OCI-LY3 (cell line): ENCODE data around the gene GTPBP1.

Experiments
- H2AFZ ChIP-seq: fragments of 200-600, 300-600 bp; shearing (Covaris generic); 2 replicates; pipeline ENCODE4 v1.6.0; 2014; ENCODE audit warnings: antibody characterized with exemption, low read depth, low read length
- H3K27ac ChIP-seq: fragments of 200-600, 300-600 bp; sonication (generic); 2 replicates; pipeline ENCODE4 v1.5.1; 2014; ENCODE audit warnings: mild to moderate bottlenecking, low read length, moderate library complexity, mixed read lengths
- H3K27me3 ChIP-seq: fragments of 200-600, 300-600 bp; sonication (generic); 2 replicates; pipeline ENCODE4 v1.6.1; 2014; ENCODE audit warnings: low read depth, low read length, mixed read lengths
- H3K36me3 ChIP-seq: fragments of 200-600, 300-600 bp; sonication (generic); replicated peaks from 2 replicates; pipeline ENCODE3; 2014; ENCODE audit warnings: low read depth, low read length, mixed read lengths
- H3K4me1 ChIP-seq: fragments of 300-600, 200-600 bp; sonication (generic); 2 replicates; pipeline ENCODE4 v1.6.1; 2014; ENCODE audit warnings: low read length, mixed read lengths
- H3K4me2 ChIP-seq: fragments of 200-600, 300-600 bp; sonication (generic); 2 replicates; pipeline ENCODE4 v1.6.1; 2014; ENCODE audit warnings: low read length, mixed read lengths
- H3K4me3 ChIP-seq: fragments of 300-600, 200-600 bp; sonication (generic); 2 replicates; pipeline ENCODE4 v1.5.1; 2014; ENCODE audit warnings: antibody characterized with exemption, mild to moderate bottlenecking, low read length, moderate library complexity
- H3K79me2 ChIP-seq: fragments of 300-600, 200-600 bp; shearing (Covaris generic); 2 replicates; pipeline ENCODE4 v1.6.1; 2014; ENCODE audit warnings: mild to moderate bottlenecking, low read length, mixed read lengths
- H3K9ac ChIP-seq: fragments of 300-600, 200-600 bp; shearing (Covaris generic); 2 replicates; pipeline ENCODE4 v1.6.0; 2014; ENCODE audit warnings: mild to moderate bottlenecking, low read length, moderate library complexity
- H3K9me3 ChIP-seq: fragments of 200-600, 300-600 bp; shearing (Covaris generic); 2 replicates; pipeline ENCODE4 v1.6.1; 2014; ENCODE audit warnings: low read length, mixed read lengths; ENCODE audit not compliant: insufficient read depth
- H4K20me1 ChIP-seq: fragments of 200-600, 300-600 bp; sonication (generic); 2 replicates; pipeline ENCODE4 v1.6.1; 2016; ENCODE audit warnings: low read length, mixed read lengths; ENCODE audit not compliant: insufficient read depth
- CTCF ChIP-seq: fragments of 200-600, 300-600 bp; sonication (generic); IDR thresholded peaks from 2 replicates; pipeline ENCODE4 v1.5.1; 2014; ENCODE audit warnings: antibody characterized with exemption, low read length, low read depth
- EZH2phosphoT487 ChIP-seq: fragments of 200-600 bp; shearing (Covaris generic); IDR thresholded peaks from 2 replicates; pipeline ENCODE4 v1.6.1; 2018; ENCODE audit warnings: antibody characterized with exemption, mixed run types, low read depth

GTPBP1 gene

DNA sequence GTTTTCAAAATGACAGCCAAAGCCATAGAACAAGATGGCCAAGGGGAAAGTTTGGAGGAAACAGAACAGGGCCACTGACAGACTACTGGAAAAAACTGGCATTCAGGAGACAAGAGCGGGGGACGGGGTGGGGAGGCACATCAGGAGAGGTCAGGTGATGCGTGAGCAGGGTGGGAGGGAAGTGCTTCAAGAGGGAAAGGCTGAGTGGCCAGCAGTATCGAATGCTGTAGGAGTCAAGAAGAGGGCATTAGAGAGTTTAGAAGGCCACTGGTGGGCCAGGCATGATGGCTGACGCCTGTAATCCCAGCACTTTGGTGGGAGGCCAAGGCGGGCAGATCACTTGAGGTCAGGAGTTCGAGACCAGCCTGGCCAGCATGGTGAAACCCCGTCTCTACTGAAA, 8.2 kb downstream of the GTPBP1 start:
- H3K9me3 ChIP-seq, result no peaks in the 10 kb centered on the region
- peaks cover 86% of the 10 kb centered on the region for H4K20me1 ChIP-seq
- H3K4me1 ChIP-seq, result peaks cover 11% of the 10 kb centered on the region
- H3K27ac ChIP-seq, result no peak overlapping the region
- H3K4me3 ChIP-seq, result no peak overlapping the region
- no peak overlapping the region for H3K4me2 ChIP-seq
- H2AFZ ChIP-seq, result no peak overlapping the region
- no peaks in the 10 kb centered on the region for H3K27me3 ChIP-seq
- H3K36me3 ChIP-seq, result peaks cover 62% of the 10 kb centered on the region
- TF ChIP-seq EZH2phosphoT487 (no peak), CTCF (no peak)
- H3K79me2 ChIP-seq, result peaks cover 89% of the 10 kb centered on the region
- no peak overlapping the region for H3K9ac ChIP-seq

DNA sequence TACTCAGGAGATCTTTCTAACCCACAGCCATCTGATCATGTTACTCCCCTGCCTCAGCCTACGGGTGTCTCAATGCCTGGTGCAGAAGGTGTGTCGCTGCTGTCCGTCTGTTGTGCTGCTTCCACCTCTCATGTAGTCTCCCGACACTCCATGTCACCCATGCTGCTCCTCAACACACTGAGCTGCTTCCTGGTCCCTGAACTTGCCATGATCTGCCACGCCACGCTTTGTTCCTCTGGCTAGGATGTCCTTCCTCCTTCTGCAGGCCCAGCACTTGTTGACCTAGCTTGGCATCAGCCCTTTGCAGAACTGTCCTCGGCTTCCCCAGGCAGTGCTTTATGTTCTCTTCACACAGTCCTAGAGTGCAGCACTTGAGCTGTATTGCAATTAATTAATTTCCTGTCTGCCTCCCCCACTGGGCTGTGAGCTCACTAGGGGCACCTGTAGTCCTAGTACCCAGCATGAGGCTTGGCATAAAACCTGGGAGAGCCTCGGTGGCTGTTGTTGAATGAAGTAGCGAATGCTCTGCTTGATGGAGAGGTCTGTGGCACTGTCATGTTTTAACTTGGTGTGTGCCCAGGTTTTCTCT, 9.5 kb downstream of the GTPBP1 start:
- H3K9ac ChIP-seq, result no peak overlapping the region
- no peak overlapping the region for H2AFZ ChIP-seq
- no peaks in the 10 kb centered on the region for H3K9me3 ChIP-seq
- H3K27me3 ChIP-seq, result no peaks in the 10 kb centered on the region
- H3K36me3 ChIP-seq, result peaks cover 56% of the 10 kb centered on the region
- H3K4me2 ChIP-seq, result no peak overlapping the region
- no peaks in the 10 kb centered on the region for H3K4me1 ChIP-seq
- peaks cover 77% of the 10 kb centered on the region for H4K20me1 ChIP-seq
- peaks cover 79% of the 10 kb centered on the region for H3K79me2 ChIP-seq
- TF ChIP-seq CTCF (no peak), EZH2phosphoT487 (no peak)
- no peak overlapping the region for H3K27ac ChIP-seq
- H3K4me3 ChIP-seq, result no peak overlapping the region

- Histone ChIP-seq H3K4me1 (no peaks in the 10 kb centered on the region), H4K20me1 (peaks cover 72% of the 10 kb centered on the region), H3K4me2 (no peak overlapping the region), H3K27me3 (no peaks in the 10 kb centered on the region), H3K4me3 (no peak overlapping the region), H3K9me3 (no peaks in the 10 kb centered on the region), H3K79me2 (peaks cover 73% of the 10 kb centered on the region), H3K36me3 (peaks cover 56% of the 10 kb centered on the region), H3K27ac (no peak overlapping the region), H2AFZ (no peak overlapping the region), H3K9ac (no peak overlapping the region)
- TF ChIP-seq EZH2phosphoT487 (no peak), CTCF (no peak)
Measured at GRCh38 chr22:38715852-38716251, 10.1 kb downstream of the GTPBP1 start.

DNA sequence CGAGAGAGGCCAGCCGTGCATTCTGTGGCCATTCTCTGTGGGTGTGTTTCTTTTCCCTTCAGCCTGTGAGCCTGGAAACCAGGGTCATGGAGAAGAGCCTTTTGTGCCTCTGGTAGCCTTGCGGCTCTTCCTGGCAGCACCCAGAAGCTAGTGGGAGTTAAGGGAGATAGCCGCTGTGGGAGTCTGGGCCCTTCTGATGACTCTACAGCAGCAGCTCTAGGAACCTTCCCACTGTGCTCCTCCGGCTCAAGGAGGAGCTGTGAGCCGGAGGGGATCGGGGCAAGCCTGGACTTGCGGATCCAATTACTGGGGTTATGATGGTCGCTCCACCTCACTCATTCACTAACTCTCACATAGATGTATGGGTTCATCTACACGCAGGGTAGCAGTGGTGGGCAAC, 10.5 kb downstream of the GTPBP1 start:
- H3K9ac ChIP-seq, result no peak overlapping the region
- H3K27ac ChIP-seq, result no peak overlapping the region

More for the DNA sequence above, 10.5 kb downstream of the GTPBP1 start:
- H3K4me3 ChIP-seq, result no peak overlapping the region
- TF ChIP-seq CTCF (no peak), EZH2phosphoT487 (no peak)
- no peaks in the 10 kb centered on the region for H3K27me3 ChIP-seq
- peaks cover 67% of the 10 kb centered on the region for H4K20me1 ChIP-seq
- H3K4me1 ChIP-seq, result no peaks in the 10 kb centered on the region
- peaks cover 69% of the 10 kb centered on the region for H3K79me2 ChIP-seq
- H3K36me3 ChIP-seq, result peaks cover 51% of the 10 kb centered on the region
- H3K9me3 ChIP-seq, result no peaks in the 10 kb centered on the region
- H2AFZ ChIP-seq, result no peak overlapping the region
- no peak overlapping the region for H3K4me2 ChIP-seq
